ENCODE results near the gene XPOT. TPM values are rescaled to one million over a fixed set of nuclear protein-coding genes. Genes with fewer than 3 reads are reported as not detected.
A peak's percentile ranks its signal among the peaks of the same experiment; 100 is the strongest.

XPOT gene
- total and polyA plus RNA-seq, 4 donors, result 16.7 to 44.8 (median 23.8) TPM

- peak; percentile 68 for DNase-seq (ENCODE audit: low spot score)
- Histone ChIP-seq H3K9me3 (ENCODE audit: control insufficient read depth in 4 of 4, low read length in 3 of 4) (no peaks in the 10 kb centered on the region), H3K27me3 (ENCODE audit: control insufficient read depth in 4 of 4, insufficient read depth in 4 of 4, low read length in 3 of 4) (no peaks in the 10 kb centered on the region), H3K27ac (ENCODE audit: low read depth in 1 of 2, low read length in 2 of 2) (peak overlapping the region; percentile 97 to 100), H3K9ac (ENCODE audit: low read depth in 1 of 2, low read length in 2 of 2) (peak overlapping the region; percentile 61 to 79), H3K36me3 (ENCODE audit: control insufficient read depth in 4 of 4, insufficient read depth in 3 of 4, low read depth in 1 of 4, low read length in 3 of 4) (peaks cover 0 to 2% (median 0%) of the 10 kb centered on the region in 4 donors), H3K4me3 (ENCODE audit: low read depth in 1 of 3, low read length in 3 of 3) (peak overlapping the region; percentile 68 to 95 (median 86)), H3K4me1 (ENCODE audit: control insufficient read depth in 4 of 4, insufficient read depth in 4 of 4, low read length in 3 of 4) (peaks cover 4 to 17% (median 10%) of the 10 kb centered on the region in 4 donors)
- TF ChIP-seq REST (IDR thresholded peaks at IDR 0.05), result no peak
- TF ChIP-seq RXRA (IDR thresholded peaks at IDR 0.05), result no peak
- no peak for TF ChIP-seq HNF4G (IDR thresholded peaks at IDR 0.05)
- TF ChIP-seq JUND (IDR thresholded peaks at IDR 0.05), result no peak
- TF ChIP-seq MAX (IDR thresholded peaks at IDR 0.05), result peak; percentile 56
- peak; percentile 36 for TF ChIP-seq ATF3 (IDR thresholded peaks at IDR 0.05)
- no peak for TF ChIP-seq EGR1 (IDR thresholded peaks at IDR 0.05; ENCODE audit: low read depth in 2 of 2)
- no peak for TF ChIP-seq YY1 (IDR thresholded peaks at IDR 0.05)
- TF ChIP-seq TAF1 (conservative IDR thresholded peaks at IDR 0.05), result no peak
- no peak for TF ChIP-seq SP1 (IDR thresholded peaks at IDR 0.05)
- TF ChIP-seq GABPA (IDR thresholded peaks at IDR 0.05 in 1 of 2, conservative IDR thresholded peaks at IDR 0.05 in 1 of 2), result no peak
- TF ChIP-seq NR2F2 (IDR thresholded peaks at IDR 0.05), result no peak
- no peak for TF ChIP-seq FOXA1 (IDR thresholded peaks at IDR 0.05)
- WGBS, result under 1% methylated on average over 78 of the region's 78 CpGs
These were observed 471 bp downstream of the XPOT start for GRCh38 chr12:64404470-64405256.

- no peak for DNase-seq (ENCODE audit: low spot score)
- no peak overlapping the region for H3K4me3 ChIP-seq (ENCODE audit: low read depth in 1 of 3, low read length in 3 of 3)
- 78% methylated on average over 9 of the region's 9 CpGs for WGBS
- peaks cover 4 to 17% (median 10%) of the 10 kb centered on the region in 4 donors for H3K4me1 ChIP-seq (ENCODE audit: control insufficient read depth in 4 of 4, insufficient read depth in 4 of 4, low read length in 3 of 4)
- no peak overlapping the region for H3K9ac ChIP-seq (ENCODE audit: low read depth in 1 of 2, low read length in 2 of 2)
- H3K9me3 ChIP-seq (ENCODE audit: control insufficient read depth in 4 of 4, low read length in 3 of 4), result no peaks in the 10 kb centered on the region
- no peak overlapping the region for H3K27ac ChIP-seq (ENCODE audit: low read depth in 1 of 2, low read length in 2 of 2)
- no peak for TF ChIP-seq ZBTB33 (IDR thresholded peaks at IDR 0.05)
- no peak for TF ChIP-seq CTCF (IDR thresholded peaks at IDR 0.05; ENCODE audit: low read depth, low read length, missing input control)
- TF ChIP-seq REST (IDR thresholded peaks at IDR 0.05), result no peak
- peaks cover 7 to 14% (median 13%) of the 10 kb centered on the region in 4 donors for H3K36me3 ChIP-seq (ENCODE audit: control insufficient read depth in 4 of 4, insufficient read depth in 3 of 4, low read depth in 1 of 4, low read length in 3 of 4)
- H3K27me3 ChIP-seq (ENCODE audit: control insufficient read depth in 4 of 4, insufficient read depth in 4 of 4, low read length in 3 of 4), result no peaks in the 10 kb centered on the region
These were observed 3.4 kb downstream of the XPOT start for GRCh38 chr12:64407342-64408223.

Measured in liver (tissue), 9 donors.